ENCODE measurements around the gene ALDOC. TPM values are rescaled to one million over a fixed set of nuclear protein-coding genes. Genes with fewer than 3 reads are reported as not detected.

ALDOC gene
- total and polyA plus RNA-seq, 2 experiments from 2014 or later = 33.5 to 157 TPM

DNA sequence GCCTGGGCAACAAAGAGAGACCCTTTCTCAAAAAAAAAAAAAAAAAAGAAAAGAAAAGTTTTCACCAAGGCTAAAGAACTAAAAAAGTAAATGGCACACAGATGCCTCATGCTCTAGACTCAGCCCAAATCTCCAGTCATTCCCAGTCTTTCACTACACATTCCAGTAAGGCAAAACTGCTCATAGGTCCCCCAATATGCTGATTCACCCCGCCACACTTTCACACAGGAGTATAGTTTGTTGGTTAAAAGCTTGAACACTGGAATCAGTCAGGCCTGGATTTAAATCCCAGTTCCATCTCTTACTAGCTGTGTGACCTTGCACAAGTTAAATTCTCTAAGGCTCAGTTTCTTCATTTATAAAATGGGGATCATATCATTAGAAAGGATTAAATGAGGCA lies 7.2 kb downstream of the ALDOC start:
- H3K27me3 ChIP-seq (ENCODE audit: insufficient read depth) = peaks cover 4% of the 10 kb centered on the region; the same call in 1 of the 2 replicates
- H3K4me1 ChIP-seq (ENCODE audit: insufficient read depth) = peaks cover 18% of the 10 kb centered on the region
- Mint-ChIP-seq H3K9me3 (no peaks in the 10 kb centered on the region), H3K4me3 (no peak overlapping the region), H3K27me3 (ENCODE audit: insufficient read depth, low read depth, poor library complexity) (peaks cover 10% of the 10 kb centered on the region), H3K4me1 (peaks cover 20% of the 10 kb centered on the region), H3K36me3 (ENCODE audit: low read depth) (peaks cover 8% of the 10 kb centered on the region; the same call in 1 of the 3 replicates), H3K27ac (no peak overlapping the region)
- H3K36me3 ChIP-seq (ENCODE audit: insufficient read depth) = no peaks in the 10 kb centered on the region; the same call in 1 of the 2 replicates
- no peak overlapping the region for H3K27ac ChIP-seq (ENCODE audit: low read depth)
- no peaks in the 10 kb centered on the region for H3K9me2 ChIP-seq (ENCODE audit: insufficient read depth)
- peak overlapping the region; percentile 95 for H3K4me3 ChIP-seq
- peaks cover 43% of the 10 kb centered on the region for H3K79me2 ChIP-seq (replicated peaks; ENCODE audit: insufficient read depth)
- peaks cover 4% of the 10 kb centered on the region; the same call in 1 of the 2 replicates for H3F3A ChIP-seq (replicated peaks; ENCODE audit: low read depth)
- H2AFZ ChIP-seq = no peak overlapping the region
- no peak for TF ChIP-seq ZNF462 (CRISPR knock-in tag; IDR thresholded peaks at IDR 0.05)
- no peak for TF ChIP-seq EZH2phosphoT487 (IDR thresholded peaks at IDR 0.05; ENCODE audit: unreplicated experiment)
- TF ChIP-seq EZH2 (IDR thresholded peaks at IDR 0.05; ENCODE audit: low read depth, unreplicated experiment) = no peak
- no peak for TF ChIP-seq POLR2AphosphoS5 (IDR thresholded peaks at IDR 0.05; ENCODE audit: low read depth)
- TF ChIP-seq ZNF331 (CRISPR knock-in tag; IDR thresholded peaks at IDR 0.05; ENCODE audit: low read depth) = no peak
- TF ChIP-seq, protein P1, sequence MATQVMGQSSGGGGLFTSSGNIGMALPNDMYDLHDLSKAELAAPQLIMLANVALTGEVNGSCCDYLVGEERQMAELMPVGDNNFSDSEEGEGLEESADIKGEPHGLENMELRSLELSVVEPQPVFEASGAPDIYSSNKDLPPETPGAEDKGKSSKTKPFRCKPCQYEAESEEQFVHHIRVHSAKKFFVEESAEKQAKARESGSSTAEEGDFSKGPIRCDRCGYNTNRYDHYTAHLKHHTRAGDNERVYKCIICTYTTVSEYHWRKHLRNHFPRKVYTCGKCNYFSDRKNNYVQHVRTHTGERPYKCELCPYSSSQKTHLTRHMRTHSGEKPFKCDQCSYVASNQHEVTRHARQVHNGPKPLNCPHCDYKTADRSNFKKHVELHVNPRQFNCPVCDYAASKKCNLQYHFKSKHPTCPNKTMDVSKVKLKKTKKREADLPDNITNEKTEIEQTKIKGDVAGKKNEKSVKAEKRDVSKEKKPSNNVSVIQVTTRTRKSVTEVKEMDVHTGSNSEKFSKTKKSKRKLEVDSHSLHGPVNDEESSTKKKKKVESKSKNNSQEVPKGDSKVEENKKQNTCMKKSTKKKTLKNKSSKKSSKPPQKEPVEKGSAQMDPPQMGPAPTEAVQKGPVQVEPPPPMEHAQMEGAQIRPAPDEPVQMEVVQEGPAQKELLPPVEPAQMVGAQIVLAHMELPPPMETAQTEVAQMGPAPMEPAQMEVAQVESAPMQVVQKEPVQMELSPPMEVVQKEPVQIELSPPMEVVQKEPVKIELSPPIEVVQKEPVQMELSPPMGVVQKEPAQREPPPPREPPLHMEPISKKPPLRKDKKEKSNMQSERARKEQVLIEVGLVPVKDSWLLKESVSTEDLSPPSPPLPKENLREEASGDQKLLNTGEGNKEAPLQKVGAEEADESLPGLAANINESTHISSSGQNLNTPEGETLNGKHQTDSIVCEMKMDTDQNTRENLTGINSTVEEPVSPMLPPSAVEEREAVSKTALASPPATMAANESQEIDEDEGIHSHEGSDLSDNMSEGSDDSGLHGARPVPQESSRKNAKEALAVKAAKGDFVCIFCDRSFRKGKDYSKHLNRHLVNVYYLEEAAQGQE (IDR thresholded peaks at IDR 0.05; ENCODE audit: unreplicated experiment) = no peak
- TF ChIP-seq NANOG (IDR thresholded peaks at IDR 0.05; ENCODE audit: borderline replicate concordance) = no peak
- no peak for TF ChIP-seq ZNF114 (CRISPR knock-in tag; IDR thresholded peaks at IDR 0.05)
- TF ChIP-seq CTCF (conservative IDR thresholded peaks at IDR 0.05; ENCODE audit: low read depth in 2 of 2) = no peak
- no peak for TF ChIP-seq CREB1 (CRISPR knock-in tag; IDR thresholded peaks at IDR 0.05; ENCODE audit: low read depth)
- TF ChIP-seq JUNB (IDR thresholded peaks at IDR 0.05; ENCODE audit: unreplicated experiment) = no peak
- no peak for TF ChIP-seq STAT1 (IDR thresholded peaks at IDR 0.05; ENCODE audit: unreplicated experiment)
- TF ChIP-seq, protein P2, sequence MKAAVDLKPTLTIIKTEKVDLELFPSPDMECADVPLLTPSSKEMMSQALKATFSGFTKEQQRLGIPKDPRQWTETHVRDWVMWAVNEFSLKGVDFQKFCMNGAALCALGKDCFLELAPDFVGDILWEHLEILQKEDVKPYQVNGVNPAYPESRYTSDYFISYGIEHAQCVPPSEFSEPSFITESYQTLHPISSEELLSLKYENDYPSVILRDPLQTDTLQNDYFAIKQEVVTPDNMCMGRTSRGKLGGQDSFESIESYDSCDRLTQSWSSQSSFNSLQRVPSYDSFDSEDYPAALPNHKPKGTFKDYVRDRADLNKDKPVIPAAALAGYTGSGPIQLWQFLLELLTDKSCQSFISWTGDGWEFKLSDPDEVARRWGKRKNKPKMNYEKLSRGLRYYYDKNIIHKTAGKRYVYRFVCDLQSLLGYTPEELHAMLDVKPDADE (IDR thresholded peaks at IDR 0.05) = no peak
- ATAC-seq (no peak), DNase-seq (ENCODE audit: low spot score) (no peak)
- H3K4me2 ChIP-seq = peak overlapping the region; percentile 97
- peaks cover 8% of the 10 kb centered on the region for H4K20me1 ChIP-seq (replicated peaks; ENCODE audit: insufficient read depth)
